Superior temporal gyrus (tissue), 1 donor: ENCODE data around the gene CRADD.
A peak's percentile ranks its signal among the peaks of the same experiment; 100 is the strongest.
"Not testable (repeated sequence)": the region's sequence is repeated elsewhere in the genome, so short reads cannot be mapped to it uniquely, and the experiment has no call there.

Experiments used
- DNase-seq: peaks from one replicate; pipeline ENCODE4 v3.0.0-alpha.2; 2016; ENCODE audit errors: extremely low spot score

The CRADD gene

GRCh38 chr12:93677195-93678064 lies at the start of gene CRADD:
Gene CRADD (plus strand): TSS chr12:93677375.
- peak; percentile 99 for DNase-seq

GRCh38 chr12:93632383-93632782 lies 44.8 kb upstream of the CRADD start:
- DNase-seq, result no peak

- DNase-seq, result no peak
Observed at GRCh38 chr12:93634416-93634815, 42.8 kb upstream of the CRADD start.

GRCh38 chr12:93636708-93637107 lies 40.5 kb upstream of the CRADD start:
- no peak for DNase-seq

GRCh38 chr12:93638095-93638494 lies 39.1 kb upstream of the CRADD start:
- DNase-seq, result no peak

- DNase-seq, result no peak
Observed at GRCh38 chr12:93638954-93639353, 38.2 kb upstream of the CRADD start.

GRCh38 chr12:93639406-93639805 lies 37.8 kb upstream of the CRADD start:
- no peak for DNase-seq

GRCh38 chr12:93641380-93641779 lies 35.8 kb upstream of the CRADD start:
- DNase-seq, result not testable (repeated sequence)

- no peak for DNase-seq
Observed at GRCh38 chr12:93642751-93643150, 34.4 kb upstream of the CRADD start.

GRCh38 chr12:93645702-93646101 lies 31.5 kb upstream of the CRADD start:
- DNase-seq, result no peak

GRCh38 chr12:93650626-93651025 lies 26.5 kb upstream of the CRADD start:
- no peak for DNase-seq

GRCh38 chr12:93653079-93653478 lies 24.1 kb upstream of the CRADD start:
- DNase-seq, result no peak

GRCh38 chr12:93653712-93654111 lies 23.5 kb upstream of the CRADD start:
- no peak for DNase-seq

- no peak for DNase-seq
Observed at GRCh38 chr12:93654421-93654820, 22.8 kb upstream of the CRADD start.

- DNase-seq, result no peak
Observed at GRCh38 chr12:93657071-93657470, 20.1 kb upstream of the CRADD start.

- DNase-seq, result no peak
Observed at GRCh38 chr12:93661021-93661420, 16.2 kb upstream of the CRADD start.

GRCh38 chr12:93663006-93663728 lies 14.0 kb upstream of the CRADD start:
- DNase-seq, result no peak

GRCh38 chr12:93663729-93664084 lies 13.5 kb upstream of the CRADD start:
- no peak for DNase-seq

- DNase-seq, result no peak
Observed at GRCh38 chr12:93664573-93665138, 12.5 kb upstream of the CRADD start.

GRCh38 chr12:93667672-93668071 lies 9.5 kb upstream of the CRADD start:
- no peak for DNase-seq

- no peak for DNase-seq
Observed at GRCh38 chr12:93668919-93669418, 8.2 kb upstream of the CRADD start.

- DNase-seq, result no peak
Observed at GRCh38 chr12:93669452-93669851, 7.7 kb upstream of the CRADD start.

- DNase-seq, result no peak
Observed at GRCh38 chr12:93670104-93670503, 7.1 kb upstream of the CRADD start.
